HG03135 (cell line): ENCODE results near the gene TREM1.

Source experiments
- ATAC-seq: cut with Tn5 transposase; IDR thresholded peaks from one replicate; pipeline ENCODE4 v1.9.1; 2021; ENCODE audit warnings: mild to moderate bottlenecking, moderate library complexity; ENCODE audit not compliant: unreplicated experiment

TREM1 gene

DNA sequence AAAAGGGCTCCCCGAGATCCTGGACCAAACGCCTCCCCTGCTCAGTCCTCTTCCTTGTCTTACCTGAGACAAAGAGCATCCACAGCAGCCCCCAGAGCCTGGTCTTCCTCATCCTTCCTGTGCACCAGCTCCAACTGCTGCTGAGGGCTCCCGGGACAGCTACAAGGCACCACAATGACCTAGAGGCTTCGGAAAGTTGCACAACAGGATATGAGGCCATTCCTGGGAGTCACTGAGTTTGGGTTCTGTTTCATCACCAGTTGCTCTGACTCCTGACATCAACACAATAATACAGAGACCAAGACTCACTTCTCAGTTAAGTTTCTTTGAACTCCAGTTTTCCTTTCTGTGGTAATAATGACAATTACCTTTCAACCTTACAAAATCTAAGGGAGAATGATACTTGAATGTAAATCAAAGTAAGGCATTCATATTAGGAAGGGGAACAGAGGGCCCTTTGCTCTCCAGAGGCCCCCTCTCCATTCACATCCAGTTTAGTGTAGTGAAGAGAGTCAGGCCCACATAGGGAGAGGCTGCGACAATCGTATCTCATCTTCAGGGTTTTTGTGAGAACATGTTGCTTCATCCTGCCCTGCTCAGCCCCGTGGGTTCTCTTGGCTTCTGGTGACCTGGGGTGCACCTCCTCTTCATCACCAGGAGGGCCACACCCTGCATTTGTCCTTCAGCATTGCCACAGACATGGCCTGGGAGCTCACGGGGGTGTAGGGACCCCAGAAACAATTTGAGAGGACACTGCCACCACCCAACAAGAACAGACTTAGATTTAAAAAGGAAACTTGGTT is at the start of gene TREM1:
Gene TREM1, minus strand, starts transcription at position 139 of the 803 bp plus-strand sequence. Its CDS starts 27 bp downstream, at position 112.
- ATAC-seq = no peak

DNA sequence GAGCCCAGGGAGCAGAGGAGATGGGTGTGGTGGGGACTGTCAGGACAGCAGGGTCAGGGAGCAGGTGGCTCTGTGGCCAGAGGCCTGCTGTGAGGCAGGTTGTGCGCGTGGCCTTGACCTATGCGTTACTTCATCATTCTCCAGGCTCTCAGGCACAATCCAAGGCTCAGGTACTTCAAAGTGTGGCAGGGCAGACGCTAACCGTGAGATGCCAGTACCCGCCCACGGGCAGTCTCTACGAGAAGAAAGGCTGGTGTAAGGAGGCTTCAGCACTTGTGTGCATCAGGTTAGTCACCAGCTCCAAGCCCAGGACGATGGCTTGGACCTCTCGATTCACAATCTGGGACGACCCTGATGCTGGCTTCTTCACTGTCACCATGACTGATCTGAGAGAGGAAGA is 49.5 kb upstream of the TREM1 start:
- ATAC-seq = no peak

DNA sequence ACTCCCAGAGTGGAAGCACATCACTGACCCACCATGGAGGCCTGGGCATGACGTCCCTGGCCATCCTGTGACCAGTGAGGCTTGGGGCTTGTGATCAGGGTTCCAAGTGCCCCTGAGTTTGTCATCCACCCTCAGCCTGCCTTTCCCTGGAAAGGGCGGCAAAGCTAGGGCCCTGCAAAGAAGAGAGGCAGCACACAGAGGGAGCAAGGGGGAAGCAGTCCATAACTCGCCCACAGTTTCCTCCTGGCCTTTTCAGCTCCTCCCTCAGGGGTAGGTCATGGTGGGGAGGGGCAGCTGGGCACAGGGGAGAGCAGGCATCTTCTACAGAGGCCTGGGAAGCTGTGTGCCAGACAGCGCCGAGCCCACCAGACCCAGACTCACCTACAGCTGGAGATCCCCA is 48.8 kb upstream of the TREM1 start, which contains the start of gene NCR2:
Gene NCR2, plus strand, starts transcription at position 313 of the 400 bp plus-strand sequence. CDS start 269 bp downstream, outside the sequence.
- no peak for ATAC-seq

DNA sequence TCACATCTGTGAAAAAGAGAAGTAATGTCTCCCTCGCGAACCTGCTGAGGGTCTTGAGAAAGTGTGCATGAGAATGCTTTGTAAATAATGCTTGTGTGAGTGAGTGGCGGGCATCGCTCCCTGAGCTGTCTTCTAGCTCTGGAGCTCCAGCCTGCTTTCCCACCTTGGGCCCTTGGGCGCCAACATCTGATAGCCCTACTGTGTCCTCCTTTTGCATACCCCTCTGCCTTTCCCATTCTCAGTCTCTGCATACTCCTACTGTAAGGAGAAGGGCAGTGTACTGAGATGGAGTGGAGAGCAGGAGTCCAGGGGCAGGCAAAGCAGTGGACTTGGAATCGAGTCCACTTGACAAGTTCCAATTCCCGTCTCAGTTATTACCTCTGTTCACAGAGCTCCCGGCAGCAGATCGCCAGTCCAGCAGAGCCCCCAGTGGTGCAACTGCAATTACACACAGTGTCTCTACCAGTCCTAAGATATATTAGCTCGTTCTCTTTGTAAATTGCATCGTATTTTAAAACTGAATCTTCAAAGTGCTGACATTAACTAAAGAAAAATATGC is 48.1 kb upstream of the TREM1 start:
- no peak for ATAC-seq

DNA sequence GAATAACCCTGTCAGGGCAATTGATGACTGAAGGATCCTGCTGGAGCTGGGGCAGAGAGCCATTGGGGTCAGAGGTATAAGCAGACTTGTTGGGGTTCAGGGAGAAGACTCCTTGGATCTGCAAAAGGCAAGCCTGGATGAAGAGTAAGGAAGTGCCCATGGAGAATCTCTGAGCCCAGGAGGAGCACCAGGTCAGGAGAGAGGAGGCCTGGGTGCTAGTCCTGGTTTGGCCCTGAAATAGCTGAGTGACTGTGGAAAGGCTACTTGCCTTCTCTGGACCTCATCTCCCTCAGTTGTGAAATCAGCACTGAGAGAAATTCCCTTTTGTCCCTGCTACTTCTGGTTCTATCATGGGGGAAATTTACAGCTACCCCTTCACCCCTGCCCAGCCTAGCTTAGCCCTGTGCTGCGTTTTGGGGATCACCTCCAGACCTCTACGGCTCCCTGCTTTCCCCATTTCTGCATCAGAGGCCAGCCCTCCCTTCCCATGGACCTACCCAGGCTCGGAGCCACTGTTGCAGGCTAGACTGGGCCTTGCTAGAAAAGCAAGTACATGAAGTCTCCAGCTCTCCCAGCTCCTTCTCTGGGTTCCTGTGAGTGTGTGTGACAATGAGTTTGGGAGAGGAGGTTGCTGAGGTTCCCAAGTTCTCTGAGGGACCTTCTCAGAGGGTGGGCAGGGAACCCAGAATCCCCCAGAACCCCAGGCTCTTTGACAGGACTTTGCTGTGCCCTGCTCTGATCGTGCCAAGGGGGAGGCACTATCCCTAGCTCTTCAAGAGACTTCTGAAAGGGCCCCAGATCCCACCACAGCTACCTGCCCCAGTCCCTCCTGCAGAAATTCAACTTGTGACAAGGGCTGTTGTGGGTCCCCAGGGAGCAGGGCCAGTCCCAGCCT is 46.6 kb upstream of the TREM1 start:
- no peak for ATAC-seq

DNA sequence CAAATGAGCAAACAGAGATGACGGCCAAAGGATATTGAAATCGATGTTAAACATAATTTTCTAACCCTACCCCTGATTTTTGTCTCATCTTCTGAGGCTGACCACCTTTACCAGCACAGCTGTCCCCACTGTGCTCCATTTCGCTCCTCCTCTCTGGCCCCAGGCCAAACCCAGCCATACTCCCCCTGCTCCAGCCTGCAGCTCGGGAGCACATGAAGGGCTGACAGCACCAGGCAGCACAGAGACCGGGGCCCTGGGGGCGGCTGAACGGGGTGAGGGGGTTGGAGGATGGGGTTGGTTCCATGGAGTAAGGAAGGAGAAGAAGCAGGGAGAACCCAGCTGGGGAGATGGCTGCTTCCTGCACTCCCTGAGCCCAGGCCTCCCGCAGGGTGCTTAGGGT is 45.8 kb upstream of the TREM1 start:
- no peak for ATAC-seq

DNA sequence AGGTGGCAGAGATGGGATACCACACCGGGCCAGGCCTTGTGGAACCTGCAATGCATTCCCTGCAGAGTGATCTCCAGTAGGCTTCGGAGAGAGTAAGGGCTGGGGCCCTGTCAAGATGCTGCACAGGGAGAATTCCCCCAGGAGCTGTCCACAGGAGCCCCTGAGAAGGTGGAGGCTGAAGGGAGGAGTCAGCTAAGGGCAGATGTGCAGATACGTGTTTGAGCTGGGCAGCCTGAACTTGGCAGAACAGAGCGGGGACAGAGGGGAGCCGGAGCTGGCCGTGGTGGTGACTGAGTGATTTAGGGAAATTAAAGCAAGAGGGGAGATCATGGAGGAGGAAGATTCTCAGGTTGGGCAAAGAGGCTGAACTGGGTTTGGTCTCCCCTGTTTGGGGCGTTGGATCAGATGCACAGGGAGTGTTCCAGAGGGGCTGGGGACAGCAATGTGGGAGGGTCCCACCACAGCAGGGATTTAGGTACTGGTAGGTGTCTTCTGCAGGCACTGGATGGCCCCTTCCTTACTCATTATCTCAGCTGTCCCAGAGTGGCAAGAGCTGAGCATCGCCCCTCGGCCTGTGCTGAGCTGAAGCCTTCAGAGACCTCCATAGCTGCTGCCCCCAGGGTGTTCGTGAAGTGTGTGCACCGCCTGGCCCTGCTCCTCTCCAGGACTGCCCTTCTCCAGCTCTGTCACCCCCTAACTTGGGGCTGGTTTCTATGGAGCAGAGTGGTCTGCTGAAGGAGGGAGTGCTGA is 45.1 kb upstream of the TREM1 start:
- no peak for ATAC-seq

DNA sequence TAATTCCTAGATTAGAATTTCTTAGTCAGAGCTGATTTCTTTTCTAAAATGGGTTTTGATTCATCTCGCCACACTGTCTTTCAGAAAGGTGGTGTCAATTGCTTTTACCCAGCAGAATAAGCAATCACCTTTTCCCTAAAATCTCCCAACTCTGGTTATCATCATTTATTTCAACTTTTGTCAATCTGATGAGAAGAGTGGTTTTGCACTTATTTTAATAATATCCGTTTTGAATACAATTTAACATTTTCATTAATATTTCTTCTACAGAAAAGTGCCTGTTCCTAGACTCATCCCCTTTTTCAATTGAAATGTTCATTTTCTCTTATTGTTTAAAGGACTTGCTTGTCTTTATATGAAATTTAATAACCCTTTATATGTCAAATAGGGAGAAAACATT is 40.7 kb upstream of the TREM1 start:
- no peak for ATAC-seq

DNA sequence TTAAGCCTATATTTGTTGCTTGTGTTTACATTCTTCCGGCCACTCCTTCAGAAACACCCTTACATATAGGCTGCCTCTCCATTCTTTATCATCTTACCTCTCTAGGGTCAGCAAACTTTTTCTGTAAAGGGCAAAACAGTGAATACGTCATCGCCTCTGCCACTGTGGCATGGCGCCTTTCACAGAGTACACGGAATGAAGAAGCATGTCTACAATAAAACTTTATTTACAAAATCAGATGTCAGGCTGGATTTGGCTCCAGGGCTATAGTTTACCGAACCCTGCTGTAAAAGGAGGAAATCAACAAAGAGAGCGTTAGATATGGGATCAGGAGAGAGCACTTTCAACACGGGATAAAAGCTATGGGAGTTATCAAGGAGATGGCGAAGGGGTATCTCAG is 39.6 kb upstream of the TREM1 start:
- no peak for ATAC-seq

- no peak for ATAC-seq
These were observed 39.1 kb upstream of the TREM1 start for GRCh38 chr6:41325446-41326066.

GRCh38 chr6:41321183-41321582 is 34.7 kb upstream of the TREM1 start:
- ATAC-seq = no peak

DNA sequence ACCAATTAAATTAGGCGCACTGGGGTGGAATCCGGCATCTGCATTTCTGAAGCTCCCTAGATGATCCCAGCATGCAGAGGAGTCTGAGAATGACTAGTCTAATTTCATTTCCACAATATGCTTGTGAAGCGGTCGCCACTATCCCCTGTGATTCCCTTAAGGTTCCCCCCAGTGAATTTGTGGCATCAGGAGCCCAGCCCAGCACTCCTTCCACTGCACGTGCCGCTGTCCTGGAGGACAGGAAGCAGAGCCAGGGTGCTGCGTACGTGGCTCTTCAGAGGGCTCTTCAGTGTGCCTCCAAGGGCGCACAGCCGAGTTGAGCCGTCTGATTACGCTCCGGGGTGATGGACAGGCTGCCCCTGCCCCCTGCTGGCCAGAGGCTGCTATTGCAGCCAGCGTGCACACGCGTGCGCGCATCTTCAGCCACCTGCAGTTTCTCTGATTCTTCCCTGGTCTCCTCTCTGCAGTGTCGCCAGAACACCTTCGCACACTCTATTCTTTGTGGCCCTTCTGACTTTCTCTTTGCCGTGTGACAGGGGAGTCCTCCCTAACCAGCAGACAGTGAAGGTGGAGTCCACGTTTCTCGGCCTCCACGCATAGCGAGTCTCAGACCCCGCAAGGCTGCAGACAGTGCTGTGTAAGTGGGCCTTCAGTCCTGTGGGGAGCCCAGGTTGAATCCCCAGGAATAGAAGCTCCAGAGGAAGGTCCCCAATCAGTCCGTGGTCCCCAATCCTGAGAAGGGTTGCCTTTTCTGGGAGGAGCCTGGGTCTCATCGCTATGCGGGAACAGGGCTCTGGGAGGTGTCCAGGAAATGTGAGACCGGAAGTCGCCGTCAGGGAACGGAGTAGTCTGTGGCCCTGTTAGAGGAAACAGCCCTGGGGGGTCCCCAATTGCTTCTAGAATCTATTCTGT is 32.4 kb upstream of the TREM1 start:
- ATAC-seq = peak; percentile 83

DNA sequence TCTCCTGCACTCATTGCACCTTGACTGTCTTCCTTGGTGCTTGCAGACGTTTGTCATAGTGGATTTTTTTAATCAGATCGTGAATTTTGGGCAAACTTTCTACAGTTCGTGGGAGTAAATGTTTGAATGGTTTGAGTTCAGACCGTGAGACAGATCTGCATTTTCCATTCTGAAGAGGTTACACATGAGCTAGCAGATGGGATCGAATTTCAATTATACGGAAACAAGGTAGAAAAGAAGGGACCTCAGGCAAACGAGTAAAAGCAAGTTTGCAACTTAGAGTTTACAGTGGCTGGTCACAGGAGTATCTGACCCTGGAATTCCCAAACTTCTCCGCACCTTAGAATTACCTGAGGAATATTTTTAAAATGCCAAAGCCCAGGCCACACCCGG is 31.8 kb upstream of the TREM1 start:
- no peak for ATAC-seq

DNA sequence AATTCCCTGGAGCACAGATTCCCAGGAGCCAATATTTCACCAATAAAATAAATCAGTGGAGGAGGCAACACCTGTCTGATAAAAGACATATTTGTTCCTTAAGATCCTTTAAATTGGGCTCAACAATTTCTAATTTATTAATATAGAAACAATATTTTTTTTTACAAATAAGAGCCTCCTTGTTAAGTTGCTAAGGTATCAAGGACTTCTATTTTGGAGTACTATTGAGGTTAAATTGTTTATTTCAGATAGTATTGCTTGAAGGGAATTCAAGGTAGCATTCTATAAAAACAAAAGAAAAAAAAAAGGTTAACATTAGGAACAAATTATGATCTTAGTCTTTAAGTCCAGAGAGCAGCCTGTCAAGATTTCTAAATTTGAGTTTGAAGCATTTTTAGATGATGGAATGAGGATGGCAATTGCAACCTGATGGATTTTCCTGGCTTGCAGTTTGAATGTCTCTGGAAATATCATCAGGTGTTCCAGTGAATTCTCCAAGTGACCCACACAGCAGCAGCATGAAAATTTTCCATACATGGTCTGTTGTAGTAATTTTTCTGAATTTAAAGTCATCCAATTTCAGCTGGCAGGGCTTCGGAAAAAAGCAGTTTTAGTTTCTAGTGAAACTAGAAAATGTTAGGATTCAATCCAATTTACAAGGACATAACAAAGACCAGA is 29.6 kb upstream of the TREM1 start:
- ATAC-seq = no peak

GRCh38 chr6:41315203-41315602 is 28.7 kb upstream of the TREM1 start:
- ATAC-seq = no peak

- ATAC-seq = no peak
These were observed 19.8 kb upstream of the TREM1 start for GRCh38 chr6:41306187-41306854.

DNA sequence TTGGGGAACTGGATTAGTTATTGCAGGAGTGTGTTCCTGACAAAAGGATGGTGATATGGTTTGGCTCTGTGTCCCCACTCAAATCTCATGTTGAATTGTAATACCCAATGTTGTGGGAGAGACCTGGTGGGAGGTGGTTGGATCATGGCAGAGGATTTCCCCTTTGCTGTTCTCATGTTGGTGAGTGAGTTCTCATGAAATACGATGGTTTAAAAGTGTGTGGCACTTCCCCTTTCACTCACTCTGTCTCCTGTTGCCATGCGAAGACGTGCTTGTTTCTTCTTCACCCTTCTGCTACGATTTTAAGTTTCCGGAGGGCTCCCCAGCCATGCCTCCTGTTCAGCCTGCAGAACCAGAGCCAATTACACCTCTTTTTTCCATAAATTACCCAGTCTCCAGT is 16.2 kb upstream of the TREM1 start:
- ATAC-seq = no peak

- ATAC-seq = no peak
These were observed 12.5 kb upstream of the TREM1 start for GRCh38 chr6:41298785-41299502.
